RKO (cell line): ENCODE measurements around the gene ATP9A.
A peak's percentile ranks its signal among the peaks of the same experiment; 100 is the strongest.
"Not testable (repeated sequence)": the region's sequence is repeated elsewhere in the genome, so short reads cannot be mapped to it uniquely, and the experiment has no call there.

ENCODE experiments used
- DNase-seq: peaks from one replicate; pipeline ENCODE4 v3.0.0-alpha.2; 2016; ENCODE audit warnings: low spot score

Gene ATP9A

GRCh38 chr20:51725584-51726176, 42.5 kb downstream of the ATP9A start:
- no peak for DNase-seq

DNA sequence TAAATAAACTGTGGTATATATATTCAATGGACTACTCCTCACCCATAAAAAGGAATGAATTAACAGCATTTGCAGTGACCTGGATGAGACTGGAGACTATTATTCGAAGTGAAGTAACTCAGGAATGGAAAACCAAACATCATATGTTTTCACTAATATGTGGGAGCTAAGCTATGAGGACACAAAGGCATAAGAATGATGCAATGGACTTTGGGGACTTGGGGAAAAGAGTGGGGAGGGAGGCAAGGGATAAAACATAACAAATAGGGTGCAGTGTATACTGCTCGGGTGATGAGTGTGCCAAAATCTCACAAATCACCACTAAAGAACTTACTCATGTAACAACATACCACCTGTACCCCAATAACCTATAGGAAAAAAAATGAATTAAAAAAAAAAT, 45.2 kb downstream of the ATP9A start:
- not testable (repeated sequence) for DNase-seq

DNA sequence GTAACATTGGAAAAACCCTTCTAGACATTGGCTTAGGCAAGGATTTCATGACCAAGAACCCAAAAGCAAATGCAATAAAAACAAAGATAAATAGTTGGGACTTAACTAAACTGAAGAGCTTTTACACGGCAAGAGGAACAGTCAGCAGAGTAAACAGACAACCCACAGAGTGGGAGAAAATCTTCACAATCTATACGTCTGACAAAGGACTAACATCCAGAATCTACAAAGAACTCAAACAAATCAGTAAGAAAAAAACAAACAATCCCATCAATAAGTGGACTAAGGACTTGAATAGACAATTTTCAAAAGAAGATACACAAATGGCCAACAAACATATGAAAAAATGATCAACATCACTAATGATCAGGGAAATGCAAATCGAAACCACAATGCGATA, 45.9 kb downstream of the ATP9A start:
- DNase-seq, result not testable (repeated sequence)

DNA sequence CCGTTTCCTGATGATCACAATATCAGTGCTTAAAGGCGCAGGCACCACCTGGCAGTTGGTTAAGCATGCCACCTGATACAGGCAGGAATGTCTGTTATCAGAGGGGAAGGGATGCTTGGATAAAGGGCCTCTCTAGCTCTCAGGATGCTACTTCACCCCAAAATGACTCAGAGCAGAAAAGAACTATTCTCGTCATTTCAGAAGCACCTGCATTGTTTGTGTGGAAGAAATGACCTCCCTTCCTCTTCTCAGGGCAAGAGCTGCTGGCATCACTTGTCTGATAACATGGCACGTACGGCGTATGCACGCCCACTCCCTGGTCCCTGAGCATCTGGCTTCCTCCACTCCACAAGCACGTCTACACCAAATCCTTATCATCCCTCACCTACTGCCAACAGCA, 47.3 kb downstream of the ATP9A start:
- DNase-seq, result no peak

DNA sequence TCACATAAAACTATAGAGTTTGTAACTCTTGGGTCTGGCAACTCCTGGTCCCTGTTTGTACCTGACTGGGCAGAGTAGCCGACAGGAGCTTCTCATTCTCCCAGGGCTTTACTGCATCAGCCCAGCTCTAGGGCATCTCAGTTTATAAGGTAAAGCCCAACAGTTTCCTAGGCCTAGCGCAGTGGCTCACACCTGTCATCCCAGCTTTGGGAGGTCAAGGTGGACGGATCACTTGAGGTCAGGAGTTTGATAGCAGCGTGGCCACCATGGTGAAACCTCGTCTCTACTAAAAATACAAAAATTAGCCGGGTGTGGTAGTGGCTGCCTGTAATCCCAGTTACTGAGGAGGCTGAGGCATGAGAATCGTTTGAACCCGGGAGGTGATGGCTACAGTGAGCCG, 47.8 kb downstream of the ATP9A start:
- no peak for DNase-seq

DNA sequence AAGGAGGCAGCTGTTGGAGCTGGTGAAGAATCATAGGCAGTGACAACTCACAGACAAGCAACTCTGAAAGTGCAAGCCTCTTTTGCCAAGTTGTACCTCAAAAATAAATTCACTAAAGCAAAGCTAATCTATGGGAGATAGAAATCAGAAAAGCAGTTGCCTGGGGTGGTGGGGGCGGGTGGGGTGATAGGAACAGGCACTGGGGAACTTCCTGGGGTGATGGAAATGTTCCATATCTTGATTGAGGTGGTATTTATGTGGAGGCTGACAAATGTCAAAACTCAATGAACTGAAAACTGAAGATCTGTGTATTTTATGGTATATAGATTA, 52.4 kb downstream of the ATP9A start:
- no peak for DNase-seq

DNA sequence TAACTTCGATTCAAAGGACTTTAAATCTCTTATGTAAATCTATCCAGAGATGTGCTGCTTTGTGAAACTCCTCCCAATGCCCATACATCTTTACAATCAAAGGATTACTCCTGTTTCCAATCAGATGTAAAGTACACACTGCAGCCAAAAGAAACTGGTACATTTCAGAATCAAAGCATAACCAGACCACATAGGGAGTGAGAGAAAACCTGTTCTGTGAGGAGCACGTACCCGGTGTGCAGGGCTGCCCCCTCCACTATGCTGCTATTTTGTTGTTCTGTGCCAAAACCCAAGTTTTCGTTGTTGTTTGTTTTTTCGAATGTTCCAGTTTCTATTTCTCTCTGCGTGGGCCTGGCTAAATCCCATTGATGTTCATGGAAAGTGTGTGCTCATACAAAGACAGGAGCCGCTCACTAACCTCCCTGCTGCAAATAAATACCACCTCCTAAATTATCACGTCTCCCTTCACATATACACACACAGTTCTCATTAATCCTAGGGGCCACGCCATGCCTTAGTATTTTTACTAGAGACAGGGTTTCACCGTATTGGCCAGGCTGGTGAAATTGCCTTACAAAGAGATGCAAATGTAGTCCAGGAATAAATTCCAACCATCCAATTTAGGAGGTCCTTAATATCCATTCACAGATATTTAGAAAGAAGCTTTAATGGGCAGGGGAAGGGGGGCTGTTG, 52.9 kb downstream of the ATP9A start:
- DNase-seq, result no peak

DNA sequence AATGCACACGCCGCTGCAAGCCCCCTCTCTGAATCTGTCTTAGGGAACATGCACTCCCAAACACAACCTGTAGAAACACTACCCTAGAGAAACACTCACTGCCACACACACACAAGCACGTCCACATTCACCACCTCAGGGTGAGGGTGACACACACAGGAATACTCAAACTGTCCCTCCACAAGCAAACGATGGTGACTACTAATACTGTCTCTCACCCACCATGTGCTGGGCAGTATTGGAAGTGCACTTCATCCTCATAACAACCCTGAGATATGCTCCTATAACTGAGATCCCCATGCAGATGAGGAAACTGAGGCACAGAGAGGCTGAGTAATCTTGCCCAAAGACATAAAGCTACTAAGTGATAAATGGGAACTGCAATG, 55.0 kb downstream of the ATP9A start:
- no peak for DNase-seq

DNA sequence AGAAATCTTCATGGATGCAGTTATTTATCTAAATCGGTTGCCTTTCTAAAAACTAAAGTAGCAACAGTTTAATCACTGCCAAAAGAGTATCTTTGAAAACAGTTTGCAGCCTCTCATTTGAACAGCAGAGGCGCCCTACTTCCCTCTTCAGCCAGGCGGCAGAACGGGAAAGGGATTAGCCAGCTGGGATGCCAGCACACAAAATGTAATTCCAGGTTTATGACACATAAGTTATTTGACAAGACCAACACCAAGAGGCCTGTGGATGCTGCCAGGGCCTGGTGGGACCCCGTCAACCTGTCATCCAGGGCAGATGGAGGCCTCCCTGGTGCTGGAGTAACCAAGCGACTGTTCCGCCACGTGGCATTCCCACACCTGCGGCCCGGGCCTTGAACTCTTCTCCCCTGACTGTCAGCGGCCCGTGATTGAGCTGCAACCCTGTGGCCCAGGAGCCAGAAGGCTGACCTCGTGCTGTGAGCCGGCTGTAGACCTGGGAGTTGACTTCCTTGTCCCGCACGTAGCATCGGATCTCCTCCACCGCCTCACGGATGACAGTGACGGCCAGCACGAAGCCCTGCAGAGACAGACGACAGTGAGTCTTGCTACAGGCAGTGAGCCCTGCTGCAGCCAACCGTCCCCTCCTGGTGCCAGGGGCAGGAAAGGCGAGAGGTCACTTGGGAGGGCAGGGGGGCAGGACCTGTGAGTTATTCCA, 55.5 kb downstream of the ATP9A start:
- peak; percentile 66 for DNase-seq

DNA sequence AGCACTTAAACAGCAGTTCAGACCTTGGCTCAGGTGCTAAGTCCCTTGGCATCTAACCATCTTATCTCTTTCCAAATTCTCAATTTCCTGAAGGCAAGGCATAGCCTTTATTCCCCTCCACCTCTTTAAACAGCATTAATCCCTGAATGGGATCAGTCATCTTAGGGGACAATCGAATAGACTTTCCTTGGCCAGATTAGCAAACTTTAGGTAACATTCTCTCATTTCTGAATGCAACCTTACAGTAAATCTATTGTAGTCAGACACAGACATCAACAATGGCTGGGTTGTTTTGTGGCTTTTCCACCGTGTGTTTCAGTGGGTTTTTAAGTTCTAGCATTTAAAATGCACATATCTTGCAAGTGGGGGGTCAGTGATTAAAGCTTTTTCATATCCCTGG, 56.8 kb downstream of the ATP9A start:
- DNase-seq, result no peak

DNA sequence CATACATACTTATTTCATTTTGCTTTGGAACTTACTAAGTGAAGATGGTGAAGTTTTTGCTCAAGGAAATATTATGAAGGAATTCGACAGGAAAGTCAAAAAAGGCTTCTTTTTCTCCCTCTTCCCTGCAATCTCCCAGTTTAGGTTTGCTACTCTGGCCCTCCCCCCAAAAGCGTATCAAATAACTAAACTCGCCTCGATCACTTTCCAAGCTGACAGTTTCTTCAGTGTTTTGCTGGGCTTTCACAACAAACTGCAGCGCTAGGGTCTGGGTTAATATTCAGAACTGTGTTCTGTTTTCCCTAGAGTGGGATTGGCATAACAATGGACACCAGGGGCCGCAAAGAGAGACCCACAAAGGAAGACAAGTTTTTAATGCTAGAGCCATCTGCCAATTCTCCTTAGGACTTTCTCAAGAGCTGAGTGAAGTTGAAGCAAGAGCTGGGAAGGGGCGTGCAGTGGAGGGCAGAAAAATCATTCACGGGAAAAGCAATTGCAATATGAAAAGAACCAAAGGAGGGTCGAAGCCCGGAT, 57.8 kb downstream of the ATP9A start:
- DNase-seq, result no peak

- DNase-seq, result no peak
Measured at GRCh38 chr20:51705400-51705799, 62.8 kb downstream of the ATP9A start.

- DNase-seq, result no peak
Measured at GRCh38 chr20:51703400-51704287, 64.5 kb downstream of the ATP9A start.

DNA sequence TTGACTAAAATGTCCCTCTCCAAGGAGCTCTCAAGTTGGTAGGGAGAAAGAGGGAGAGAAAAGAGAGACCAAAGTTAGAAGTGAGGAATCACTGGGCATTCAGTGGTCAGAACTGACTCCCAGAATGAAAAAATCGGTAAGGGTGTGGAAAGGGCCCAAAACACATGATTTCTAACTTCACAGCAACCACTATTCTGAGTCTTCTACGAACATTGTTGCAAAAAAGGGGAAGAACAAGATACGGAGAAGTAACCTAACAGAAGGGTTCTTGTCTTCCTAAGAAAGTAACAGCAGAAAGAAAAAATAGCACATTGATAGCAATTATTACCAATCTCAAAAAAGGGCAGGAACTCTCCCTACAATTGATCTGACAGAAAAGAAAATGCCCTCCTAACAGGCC, 65.6 kb downstream of the ATP9A start:
- DNase-seq, result no peak

DNA sequence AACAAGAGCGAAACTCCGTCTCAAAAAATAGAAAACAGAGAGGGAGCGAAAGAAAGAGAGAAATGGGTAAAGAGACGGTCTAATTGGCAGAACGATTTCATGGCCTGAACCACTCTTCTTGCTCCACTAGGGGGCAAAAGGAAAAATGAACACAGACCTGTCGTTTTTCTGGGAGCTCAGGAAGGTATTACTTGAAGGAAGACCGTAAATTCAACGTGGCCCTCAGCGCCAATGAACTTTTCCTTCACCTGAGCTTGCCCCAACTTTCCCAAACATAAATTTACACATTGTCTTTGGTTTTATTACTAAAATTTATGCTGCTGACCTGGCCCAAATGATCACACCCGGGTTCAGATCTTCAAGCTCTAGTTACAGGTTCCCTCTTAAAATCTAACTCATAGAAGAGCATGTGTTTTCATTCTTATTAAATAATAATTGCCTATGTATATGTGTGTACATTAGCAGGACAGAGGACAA, 67.3 kb downstream of the ATP9A start:
- DNase-seq, result peak; percentile 64

DNA sequence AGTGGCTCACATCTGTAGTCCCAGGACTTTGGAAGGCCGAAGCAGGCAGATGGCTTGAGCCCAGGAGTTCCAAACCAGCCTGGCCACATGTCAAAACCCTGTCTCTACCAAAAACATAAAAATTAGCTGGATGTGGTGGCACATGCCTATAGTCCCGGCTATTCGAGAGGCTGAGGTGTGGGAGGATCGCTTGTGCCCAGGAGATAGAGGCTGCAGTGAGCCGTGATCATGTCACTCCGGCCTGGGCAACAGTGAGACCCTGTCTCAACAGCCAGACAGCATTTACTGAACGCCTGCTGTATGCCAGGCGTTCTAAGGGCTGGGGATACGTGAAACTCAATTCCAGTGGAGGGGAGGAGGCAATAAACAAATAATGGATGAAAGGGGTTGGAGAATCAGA, 69.9 kb downstream of the ATP9A start:
- DNase-seq, result no peak

DNA sequence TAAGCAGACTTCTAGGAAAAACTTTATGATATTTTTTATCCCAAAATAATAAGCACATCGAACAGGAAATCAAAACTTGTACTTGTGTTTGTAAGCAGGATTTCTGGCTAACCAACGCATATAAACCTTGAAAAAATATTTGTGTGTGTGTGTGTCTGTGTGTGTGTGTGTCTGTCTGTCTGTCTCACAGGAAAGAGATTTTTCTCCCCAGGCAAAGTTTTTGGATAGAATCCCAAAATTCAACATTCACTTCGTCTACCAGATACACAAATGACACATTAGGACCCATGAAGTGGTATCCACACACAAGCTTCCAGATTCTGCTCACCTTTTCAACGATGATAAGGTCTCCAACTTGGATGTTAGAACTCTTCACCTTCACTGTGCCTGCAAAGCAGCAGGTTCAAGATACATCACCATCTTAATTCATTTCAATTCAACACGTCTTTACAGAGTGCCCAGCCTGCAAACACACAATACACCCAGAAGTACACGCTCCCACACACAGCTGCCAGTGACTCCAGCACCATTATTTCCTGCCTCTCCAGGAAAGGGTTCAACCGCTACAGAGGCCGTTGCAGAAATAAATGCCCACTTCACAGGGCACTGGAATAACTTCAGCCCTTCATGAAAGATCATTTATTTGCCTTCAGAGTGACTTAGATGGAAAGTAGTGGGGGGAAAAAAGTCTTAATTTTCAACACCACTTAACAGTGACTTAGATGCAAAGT, 70.9 kb downstream of the ATP9A start:
- no peak for DNase-seq

- DNase-seq, result no peak
Measured at GRCh38 chr20:51696304-51697071, 71.7 kb downstream of the ATP9A start.

GRCh38 chr20:51695574-51696303, 72.5 kb downstream of the ATP9A start:
- no peak for DNase-seq

- no peak for DNase-seq
Measured at GRCh38 chr20:51692806-51693400, 75.3 kb downstream of the ATP9A start.
